GM19438 (cell line): ENCODE data around the gene AIF1.

ENCODE experiments used
- ATAC-seq: cut with Tn5 transposase; IDR thresholded peaks from one replicate; pipeline ENCODE4 v1.9.1; 2021; ENCODE audit warnings: low read depth; ENCODE audit not compliant: unreplicated experiment

The AIF1 gene

GRCh38 chr6:31614684-31615578, at the start of gene AIF1:
AIF1 (plus strand) TSS chr6:31615234; CDS start chr6:31615330, 96 bp downstream.
- no peak for ATAC-seq

- no peak for ATAC-seq
These were observed 47.3 kb upstream of the AIF1 start for GRCh38 chr6:31567531-31568370.

- peak; percentile 62 for ATAC-seq
These were observed 46.5 kb upstream of the AIF1 start for GRCh38 chr6:31568537-31568961.

- ATAC-seq = no peak
These were observed 45.0 kb upstream of the AIF1 start for GRCh38 chr6:31569861-31570536.

GRCh38 chr6:31572041-31572911, 42.8 kb upstream of the AIF1 start, which contains the start of gene LTA:
LTA (plus strand) TSS chr6:31572289; CDS start chr6:31572743, 454 bp downstream.
- ATAC-seq = no peak

- ATAC-seq = no peak
These were observed 41.6 kb upstream of the AIF1 start for GRCh38 chr6:31573239-31574105.

- ATAC-seq = no peak
These were observed 40.6 kb upstream of the AIF1 start for GRCh38 chr6:31574106-31575061.

- no peak for ATAC-seq
These were observed 39.6 kb upstream of the AIF1 start, which contains the start of gene TNF for GRCh38 chr6:31575335-31575901. TNF (plus strand) TSS chr6:31575565; CDS start chr6:31575742, 177 bp downstream.

GRCh38 chr6:31575952-31576685, 38.9 kb upstream of the AIF1 start:
- no peak for ATAC-seq

GRCh38 chr6:31576897-31577578, 38.0 kb upstream of the AIF1 start:
- ATAC-seq = no peak

- no peak for ATAC-seq
These were observed 37.5 kb upstream of the AIF1 start for GRCh38 chr6:31577579-31577966.

- no peak for ATAC-seq
These were observed 36.6 kb upstream of the AIF1 start for GRCh38 chr6:31578184-31579118.

GRCh38 chr6:31579119-31579505, 35.9 kb upstream of the AIF1 start:
- ATAC-seq = no peak

GRCh38 chr6:31579546-31580437, 35.2 kb upstream of the AIF1 start:
- no peak for ATAC-seq
